ENCODE measurements around the gene RASL10B. TPM values are rescaled to one million over a fixed set of nuclear protein-coding genes. Genes with fewer than 3 reads are reported as not detected.

Gene RASL10B
- total RNA-seq, 4 donors from 2014 or later: 0.94 to 14.5 (median 3.5) TPM

DNA sequence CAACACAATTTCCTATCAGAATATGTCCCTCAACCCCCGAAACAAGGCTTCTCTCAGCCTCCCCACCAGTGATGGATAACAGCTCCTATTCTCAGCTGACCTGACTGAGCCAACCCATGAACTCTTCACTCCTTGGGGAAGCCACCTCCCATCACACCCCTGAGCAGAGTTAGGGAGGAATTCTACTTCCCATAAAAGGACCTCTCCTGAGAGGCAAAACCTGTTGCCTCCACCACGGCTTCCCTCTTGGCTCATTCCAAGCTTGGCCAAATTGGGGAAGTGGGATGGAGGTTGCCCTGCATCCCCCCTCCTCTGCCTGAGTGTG is 5.7 kb upstream of the RASL10B start:
- Histone ChIP-seq H3K36me3 (peaks cover 19 to 25% of the 10 kb centered on the region in 2 donors), H3K9me3 (no peaks in the 10 kb centered on the region), H3K4me3 (replicated peaks in 1 of 3) (no peak overlapping the region), H3K27ac (no peak overlapping the region), H3K4me1 (peaks cover 13 to 20% of the 10 kb centered on the region in 2 donors), H3K27me3 (no peaks in the 10 kb centered on the region)
- no peak for DNase-seq
- intact Hi-C loops (cut with DNase I): no loop called here
- WGBS, 2 donors: 85% methylated on average over 2 of the region's 2 CpGs
- TF ChIP-seq, protein P1, sequence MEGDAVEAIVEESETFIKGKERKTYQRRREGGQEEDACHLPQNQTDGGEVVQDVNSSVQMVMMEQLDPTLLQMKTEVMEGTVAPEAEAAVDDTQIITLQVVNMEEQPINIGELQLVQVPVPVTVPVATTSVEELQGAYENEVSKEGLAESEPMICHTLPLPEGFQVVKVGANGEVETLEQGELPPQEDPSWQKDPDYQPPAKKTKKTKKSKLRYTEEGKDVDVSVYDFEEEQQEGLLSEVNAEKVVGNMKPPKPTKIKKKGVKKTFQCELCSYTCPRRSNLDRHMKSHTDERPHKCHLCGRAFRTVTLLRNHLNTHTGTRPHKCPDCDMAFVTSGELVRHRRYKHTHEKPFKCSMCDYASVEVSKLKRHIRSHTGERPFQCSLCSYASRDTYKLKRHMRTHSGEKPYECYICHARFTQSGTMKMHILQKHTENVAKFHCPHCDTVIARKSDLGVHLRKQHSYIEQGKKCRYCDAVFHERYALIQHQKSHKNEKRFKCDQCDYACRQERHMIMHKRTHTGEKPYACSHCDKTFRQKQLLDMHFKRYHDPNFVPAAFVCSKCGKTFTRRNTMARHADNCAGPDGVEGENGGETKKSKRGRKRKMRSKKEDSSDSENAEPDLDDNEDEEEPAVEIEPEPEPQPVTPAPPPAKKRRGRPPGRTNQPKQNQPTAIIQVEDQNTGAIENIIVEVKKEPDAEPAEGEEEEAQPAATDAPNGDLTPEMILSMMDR (IDR thresholded peaks at IDR 0.05): no peak
- TF ChIP-seq POLR2A (IDR thresholded peaks at IDR 0.05): no peak

GRCh38 chr17:35726127-35726952 is 5.1 kb upstream of the RASL10B start:
- H3K4me3 ChIP-seq (replicated peaks in 1 of 3): no peak overlapping the region
- no peak for TF ChIP-seq POLR2A (IDR thresholded peaks at IDR 0.05)
- TF ChIP-seq, protein P1 (IDR thresholded peaks at IDR 0.05): no peak
- H3K4me1 ChIP-seq: peaks cover 18 to 26% of the 10 kb centered on the region in 2 donors
- H3K36me3 ChIP-seq: peaks cover 19 to 25% of the 10 kb centered on the region in 2 donors
- DNase-seq: peak; percentile 58 to 77
- H3K27ac ChIP-seq: no peak overlapping the region
- H3K9me3 ChIP-seq: no peaks in the 10 kb centered on the region
- H3K27me3 ChIP-seq: no peaks in the 10 kb centered on the region
- 41 to 46% methylated on average over 6 of the region's 6 CpGs for WGBS, 2 donors
- intact Hi-C loops (cut with DNase I): no loop called here

DNA sequence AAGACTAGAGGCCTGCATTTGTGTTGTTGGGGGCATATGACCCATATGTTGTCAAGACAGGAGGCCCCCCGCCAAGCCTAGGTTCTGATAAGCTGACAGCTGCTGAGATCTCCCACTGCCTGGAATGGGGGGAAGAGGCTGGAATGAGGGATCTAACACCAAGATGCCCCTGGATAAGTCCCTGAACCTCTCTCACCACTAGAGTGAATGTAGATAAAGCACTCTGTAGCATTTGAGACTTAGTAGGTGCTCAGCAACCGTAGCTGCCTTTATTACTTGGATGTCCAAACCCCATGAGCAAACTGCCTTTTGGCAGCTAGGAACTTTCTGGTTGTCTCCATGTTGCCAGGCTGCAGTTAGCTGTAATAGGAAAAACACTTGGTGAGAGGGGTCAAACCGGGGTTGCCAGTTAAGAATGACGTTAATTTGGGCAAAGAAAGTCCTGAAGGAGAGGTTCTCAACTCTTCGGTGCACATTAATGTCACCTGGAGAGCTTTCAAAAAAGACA is 4.4 kb upstream of the RASL10B start:
- Histone ChIP-seq H3K4me1 (peaks cover 19 to 28% of the 10 kb centered on the region in 2 donors), H3K27ac (no peak overlapping the region), H3K27me3 (no peaks in the 10 kb centered on the region), H3K9me3 (no peaks in the 10 kb centered on the region), H3K4me3 (replicated peaks in 1 of 3) (no peak overlapping the region), H3K36me3 (peaks cover 19 to 25% of the 10 kb centered on the region in 2 donors)
- WGBS, 2 donors: 50 to 62% methylated on average over 5 of the region's 5 CpGs
- TF ChIP-seq POLR2A (IDR thresholded peaks at IDR 0.05): no peak
- TF ChIP-seq, protein P1 (IDR thresholded peaks at IDR 0.05): no peak
- DNase-seq: no peak
- intact Hi-C loops (cut with DNase I): no loop called here

DNA sequence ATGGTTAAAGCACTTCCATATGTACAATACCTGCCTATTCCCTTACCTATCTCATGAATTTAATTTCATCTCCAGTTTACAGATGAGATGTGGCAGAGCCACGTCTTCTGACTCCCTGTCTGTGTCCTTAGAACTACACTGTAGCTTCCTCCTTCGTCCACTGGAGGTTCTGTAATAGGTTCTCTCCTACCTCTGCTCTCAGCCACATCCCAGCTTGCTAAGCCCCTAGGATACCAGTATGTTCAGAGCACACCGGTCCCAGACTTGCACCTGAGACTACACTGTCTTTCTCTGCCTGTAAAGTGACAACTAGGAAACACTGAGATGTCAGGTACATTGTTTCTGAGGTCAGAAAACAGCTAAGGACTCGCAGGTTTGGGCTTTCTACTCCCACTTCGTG is 3.8 kb upstream of the RASL10B start:
- no peak for TF ChIP-seq POLR2A (IDR thresholded peaks at IDR 0.05)
- TF ChIP-seq, protein P1 (IDR thresholded peaks at IDR 0.05): no peak
- Histone ChIP-seq H3K9me3 (no peaks in the 10 kb centered on the region), H3K4me3 (replicated peaks in 1 of 3) (no peak overlapping the region), H3K27me3 (no peaks in the 10 kb centered on the region), H3K36me3 (peaks cover 19 to 25% of the 10 kb centered on the region in 2 donors), H3K27ac (no peak overlapping the region), H3K4me1 (peaks cover 22 to 32% of the 10 kb centered on the region in 2 donors)
- DNase-seq: no peak
- intact Hi-C loops (cut with DNase I): no loop called here
- 91 to 92% methylated on average over 5 of the region's 5 CpGs for WGBS, 2 donors

- intact Hi-C loops (cut with DNase I): no loop called here
- H3K27ac ChIP-seq: no peak overlapping the region
- H3K4me3 ChIP-seq (replicated peaks in 1 of 3): no peak overlapping the region
- peaks cover 19 to 22% of the 10 kb centered on the region in 2 donors for H3K36me3 ChIP-seq
- DNase-seq: no peak
- H3K27me3 ChIP-seq: no peaks in the 10 kb centered on the region
- H3K4me1 ChIP-seq: peaks cover 23 to 32% of the 10 kb centered on the region in 2 donors
- TF ChIP-seq, protein P1 (IDR thresholded peaks at IDR 0.05): no peak
- no peak for TF ChIP-seq POLR2A (IDR thresholded peaks at IDR 0.05)
- H3K9me3 ChIP-seq: no peaks in the 10 kb centered on the region
- WGBS, 2 donors: 94% methylated on average over 3 of the region's 3 CpGs
Observed at GRCh38 chr17:35728551-35728950, 2.9 kb upstream of the RASL10B start.

Data from thyroid gland (tissue), 4 donors.